OCI-LY3 (cell line): ENCODE data around the gene ZFP92.
A peak's percentile ranks its signal among the peaks of the same experiment; 100 is the strongest.

Source experiments
- H2AFZ ChIP-seq: fragments of 200-600, 300-600 bp; shearing (Covaris generic); 2 replicates; pipeline ENCODE4 v1.6.0; 2014; ENCODE audit warnings: antibody characterized with exemption, low read depth, low read length
- H3K27ac ChIP-seq: fragments of 200-600, 300-600 bp; sonication (generic); 2 replicates; pipeline ENCODE4 v1.5.1; 2014; ENCODE audit warnings: mild to moderate bottlenecking, low read length, moderate library complexity, mixed read lengths
- H3K27me3 ChIP-seq: fragments of 200-600, 300-600 bp; sonication (generic); 2 replicates; pipeline ENCODE4 v1.6.1; 2014; ENCODE audit warnings: low read depth, low read length, mixed read lengths
- H3K36me3 ChIP-seq: fragments of 200-600, 300-600 bp; sonication (generic); replicated peaks from 2 replicates; pipeline ENCODE3; 2014; ENCODE audit warnings: low read depth, low read length, mixed read lengths
- H3K4me1 ChIP-seq: fragments of 300-600, 200-600 bp; sonication (generic); 2 replicates; pipeline ENCODE4 v1.6.1; 2014; ENCODE audit warnings: low read length, mixed read lengths
- H3K4me2 ChIP-seq: fragments of 200-600, 300-600 bp; sonication (generic); 2 replicates; pipeline ENCODE4 v1.6.1; 2014; ENCODE audit warnings: low read length, mixed read lengths
- H3K4me3 ChIP-seq: fragments of 300-600, 200-600 bp; sonication (generic); 2 replicates; pipeline ENCODE4 v1.5.1; 2014; ENCODE audit warnings: antibody characterized with exemption, mild to moderate bottlenecking, low read length, moderate library complexity
- H3K79me2 ChIP-seq: fragments of 300-600, 200-600 bp; shearing (Covaris generic); 2 replicates; pipeline ENCODE4 v1.6.1; 2014; ENCODE audit warnings: mild to moderate bottlenecking, low read length, mixed read lengths
- H3K9ac ChIP-seq: fragments of 300-600, 200-600 bp; shearing (Covaris generic); 2 replicates; pipeline ENCODE4 v1.6.0; 2014; ENCODE audit warnings: mild to moderate bottlenecking, low read length, moderate library complexity
- H3K9me3 ChIP-seq: fragments of 200-600, 300-600 bp; shearing (Covaris generic); 2 replicates; pipeline ENCODE4 v1.6.1; 2014; ENCODE audit warnings: low read length, mixed read lengths; ENCODE audit not compliant: insufficient read depth
- H4K20me1 ChIP-seq: fragments of 200-600, 300-600 bp; sonication (generic); 2 replicates; pipeline ENCODE4 v1.6.1; 2016; ENCODE audit warnings: low read length, mixed read lengths; ENCODE audit not compliant: insufficient read depth
- EZH2phosphoT487 ChIP-seq: fragments of 200-600 bp; shearing (Covaris generic); IDR thresholded peaks from 2 replicates; pipeline ENCODE4 v1.6.1; 2018; ENCODE audit warnings: antibody characterized with exemption, mixed run types, low read depth
- TF ChIP-seq, protein P1 (sequence below): fragments of 200-600, 300-600 bp; sonication (generic); IDR thresholded peaks from 2 replicates; pipeline ENCODE4 v1.5.1; 2014; ENCODE audit warnings: antibody characterized with exemption, low read length, low read depth

Gene ZFP92

DNA sequence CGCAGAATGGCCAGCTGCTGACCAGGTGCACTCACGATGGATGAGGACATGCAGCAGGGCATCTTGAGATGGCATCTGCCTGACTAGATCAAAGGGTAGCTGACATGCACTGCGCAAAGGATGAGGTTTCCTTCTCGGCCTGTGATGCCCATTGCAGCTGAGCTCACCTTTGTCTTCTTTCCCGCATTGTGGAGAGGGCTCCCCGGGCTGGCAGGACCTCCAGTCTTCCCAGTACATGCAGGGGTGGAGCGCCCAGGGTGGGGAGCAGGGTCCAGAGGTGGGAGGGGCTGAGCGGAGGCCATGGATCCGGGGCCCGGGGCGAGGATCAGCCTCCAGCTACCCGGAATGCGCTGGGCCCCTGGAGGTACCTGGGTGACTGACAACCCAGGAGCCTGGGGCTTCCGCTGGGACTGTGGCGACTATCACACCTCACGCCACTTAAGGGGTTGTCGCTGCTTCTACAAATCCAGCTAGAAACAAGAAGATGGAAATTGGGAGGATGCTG is 22.6 kb downstream of the ZFP92 start:
- H3K9ac ChIP-seq: no peak overlapping the region
- H3K9me3 ChIP-seq: no peaks in the 10 kb centered on the region
- no peak overlapping the region for H2AFZ ChIP-seq
- H3K4me1 ChIP-seq: no peaks in the 10 kb centered on the region
- H3K27me3 ChIP-seq: no peaks in the 10 kb centered on the region
- TF ChIP-seq, protein P1, sequence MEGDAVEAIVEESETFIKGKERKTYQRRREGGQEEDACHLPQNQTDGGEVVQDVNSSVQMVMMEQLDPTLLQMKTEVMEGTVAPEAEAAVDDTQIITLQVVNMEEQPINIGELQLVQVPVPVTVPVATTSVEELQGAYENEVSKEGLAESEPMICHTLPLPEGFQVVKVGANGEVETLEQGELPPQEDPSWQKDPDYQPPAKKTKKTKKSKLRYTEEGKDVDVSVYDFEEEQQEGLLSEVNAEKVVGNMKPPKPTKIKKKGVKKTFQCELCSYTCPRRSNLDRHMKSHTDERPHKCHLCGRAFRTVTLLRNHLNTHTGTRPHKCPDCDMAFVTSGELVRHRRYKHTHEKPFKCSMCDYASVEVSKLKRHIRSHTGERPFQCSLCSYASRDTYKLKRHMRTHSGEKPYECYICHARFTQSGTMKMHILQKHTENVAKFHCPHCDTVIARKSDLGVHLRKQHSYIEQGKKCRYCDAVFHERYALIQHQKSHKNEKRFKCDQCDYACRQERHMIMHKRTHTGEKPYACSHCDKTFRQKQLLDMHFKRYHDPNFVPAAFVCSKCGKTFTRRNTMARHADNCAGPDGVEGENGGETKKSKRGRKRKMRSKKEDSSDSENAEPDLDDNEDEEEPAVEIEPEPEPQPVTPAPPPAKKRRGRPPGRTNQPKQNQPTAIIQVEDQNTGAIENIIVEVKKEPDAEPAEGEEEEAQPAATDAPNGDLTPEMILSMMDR: no peak
- no peak for TF ChIP-seq EZH2phosphoT487
- H3K36me3 ChIP-seq: no peaks in the 10 kb centered on the region
- H3K4me3 ChIP-seq: no peak overlapping the region
- H4K20me1 ChIP-seq: no peaks in the 10 kb centered on the region
- no peaks in the 10 kb centered on the region for H3K79me2 ChIP-seq
- no peak overlapping the region for H3K4me2 ChIP-seq
- no peak overlapping the region for H3K27ac ChIP-seq

DNA sequence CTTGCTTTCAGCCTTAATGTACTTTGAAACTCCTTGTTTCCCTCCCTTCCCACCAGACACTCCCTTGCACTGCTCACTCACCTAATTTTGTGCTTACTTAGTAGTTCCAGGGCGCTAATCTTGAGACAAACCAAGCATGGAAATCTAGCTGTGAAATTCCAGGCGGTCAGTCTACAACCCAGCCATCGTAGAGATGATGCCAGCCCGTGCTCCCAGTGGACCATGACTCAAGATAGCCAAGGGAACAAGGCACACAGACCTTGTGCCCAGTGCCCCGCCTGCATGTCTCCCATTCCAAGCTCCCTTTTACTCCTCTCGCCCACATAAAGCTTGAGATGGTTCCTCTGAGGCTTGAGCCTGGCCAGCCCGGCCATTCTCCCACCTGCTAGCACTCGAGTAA is 23.5 kb downstream of the ZFP92 start:
- no peaks in the 10 kb centered on the region for H3K27me3 ChIP-seq
- no peaks in the 10 kb centered on the region for H3K9me3 ChIP-seq
- H3K27ac ChIP-seq: no peak overlapping the region
- H3K36me3 ChIP-seq: no peaks in the 10 kb centered on the region
- no peak overlapping the region for H3K4me3 ChIP-seq
- H3K4me2 ChIP-seq: no peak overlapping the region
- no peaks in the 10 kb centered on the region for H3K79me2 ChIP-seq
- no peak for TF ChIP-seq EZH2phosphoT487
- TF ChIP-seq, protein P1: no peak
- no peaks in the 10 kb centered on the region for H4K20me1 ChIP-seq
- no peak overlapping the region for H2AFZ ChIP-seq
- H3K4me1 ChIP-seq: no peaks in the 10 kb centered on the region
- H3K9ac ChIP-seq: no peak overlapping the region

DNA sequence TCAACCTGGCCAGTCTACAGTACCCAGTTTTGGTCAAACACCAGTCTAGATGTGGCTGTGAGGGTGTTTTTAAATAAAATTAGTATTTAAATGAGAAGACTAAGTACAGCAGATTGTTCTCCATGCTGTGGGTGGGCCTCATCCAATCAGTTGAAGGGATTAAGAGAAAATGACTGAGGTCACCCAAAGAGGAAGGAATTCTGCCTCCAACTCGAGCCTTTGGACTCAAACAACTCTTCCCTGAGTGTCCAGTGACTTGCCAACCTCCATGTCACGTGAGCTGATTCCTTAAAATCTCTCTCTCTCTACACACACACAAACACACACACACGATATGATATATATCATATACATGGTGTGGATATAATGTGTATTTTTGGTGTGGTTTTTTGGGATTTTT is 24.6 kb downstream of the ZFP92 start:
- no peak for TF ChIP-seq EZH2phosphoT487
- TF ChIP-seq, protein P1: no peak
- H3K27me3 ChIP-seq: no peaks in the 10 kb centered on the region
- H3K9me3 ChIP-seq: no peaks in the 10 kb centered on the region
- no peak overlapping the region for H3K4me2 ChIP-seq
- H3K36me3 ChIP-seq: no peaks in the 10 kb centered on the region
- no peaks in the 10 kb centered on the region for H4K20me1 ChIP-seq
- no peak overlapping the region for H2AFZ ChIP-seq
- H3K4me3 ChIP-seq: no peak overlapping the region
- no peak overlapping the region for H3K9ac ChIP-seq
- H3K79me2 ChIP-seq: no peaks in the 10 kb centered on the region
- H3K4me1 ChIP-seq: no peaks in the 10 kb centered on the region
- no peak overlapping the region for H3K27ac ChIP-seq

DNA sequence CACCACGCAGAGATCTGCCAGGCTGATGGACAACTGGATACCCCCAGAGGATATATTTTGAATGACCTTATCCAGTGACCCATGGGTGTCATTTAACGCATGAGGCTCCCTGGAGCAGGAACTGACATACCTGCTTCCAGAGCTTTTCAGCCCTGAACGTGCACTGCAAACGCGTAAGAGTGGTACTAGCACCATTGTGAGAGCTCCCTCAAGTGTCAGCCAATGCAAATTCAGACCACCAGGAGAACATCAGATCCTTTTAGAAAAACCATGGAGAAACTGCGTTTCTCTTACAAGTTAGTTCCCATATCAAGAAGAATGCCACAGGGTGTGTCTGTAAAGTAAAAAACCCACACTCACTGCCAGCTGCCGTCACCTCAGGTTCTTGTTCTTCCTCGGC is 27.3 kb downstream of the ZFP92 start:
- no peak overlapping the region for H3K4me3 ChIP-seq
- peak overlapping the region; percentile 26; the same call in 1 of the 2 replicates for H3K4me2 ChIP-seq
- H3K27ac ChIP-seq: no peak overlapping the region
- no peaks in the 10 kb centered on the region for H3K4me1 ChIP-seq
- H3K9ac ChIP-seq: no peak overlapping the region
- TF ChIP-seq, protein P1: peak; percentile 53
- TF ChIP-seq EZH2phosphoT487: no peak
- H2AFZ ChIP-seq: no peak overlapping the region
- H3K79me2 ChIP-seq: no peaks in the 10 kb centered on the region
- no peaks in the 10 kb centered on the region for H3K27me3 ChIP-seq
- no peaks in the 10 kb centered on the region for H3K36me3 ChIP-seq
- H3K9me3 ChIP-seq: no peaks in the 10 kb centered on the region
- no peaks in the 10 kb centered on the region for H4K20me1 ChIP-seq
